ENCODE measurements around the gene IL17RA.

GRCh38 chr22:17085277-17086181 lies 729 bp downstream of the IL17RA start:
- TF ChIP-seq EZH2phosphoT487 (conservative IDR thresholded peaks at IDR 0.05; ENCODE audit: low read length) (no peak), CTCF (IDR thresholded peaks at IDR 0.05; ENCODE audit: insufficient read depth, low read length, poor library complexity, severe bottlenecking) (no peak)
